ENCODE data around the gene SLC13A1.
"Not testable (repeated sequence)": the region's sequence is repeated elsewhere in the genome, so short reads cannot be mapped to it uniquely, and the experiment has no call there.

Gene SLC13A1

GRCh38 chr7:123125231-123125630, 74.5 kb downstream of the SLC13A1 start:
- DNase-seq (ENCODE audit: low spot score): no peak

- DNase-seq (ENCODE audit: low spot score): no peak
These were observed 76.9 kb downstream of the SLC13A1 start for GRCh38 chr7:123122916-123123315.

- no peak for DNase-seq (ENCODE audit: low spot score)
These were observed 79.5 kb downstream of the SLC13A1 start for GRCh38 chr7:123120286-123120685.

GRCh38 chr7:123115331-123115730, 84.4 kb downstream of the SLC13A1 start:
- DNase-seq (ENCODE audit: low spot score): no peak

GRCh38 chr7:123114288-123114687, 85.5 kb downstream of the SLC13A1 start:
- no peak for DNase-seq (ENCODE audit: low spot score)

GRCh38 chr7:123112833-123113232, 86.9 kb downstream of the SLC13A1 start:
- no peak for DNase-seq (ENCODE audit: low spot score)

GRCh38 chr7:123099712-123100111, 100.1 kb downstream of the SLC13A1 start:
- no peak for DNase-seq (ENCODE audit: low spot score)

GRCh38 chr7:123096976-123097375, 102.8 kb downstream of the SLC13A1 start:
- DNase-seq (ENCODE audit: low spot score): no peak

- no peak for DNase-seq (ENCODE audit: low spot score)
These were observed 103.3 kb downstream of the SLC13A1 start for GRCh38 chr7:123096434-123096833.

- no peak for DNase-seq (ENCODE audit: low spot score)
These were observed 109.3 kb downstream of the SLC13A1 start for GRCh38 chr7:123090456-123090855.

- not testable (repeated sequence) for DNase-seq (ENCODE audit: low spot score)
These were observed 112.9 kb downstream of the SLC13A1 start for GRCh38 chr7:123086910-123087309.

GRCh38 chr7:123084861-123085260, 114.9 kb downstream of the SLC13A1 start:
- not testable (repeated sequence) for DNase-seq (ENCODE audit: low spot score)

- DNase-seq (ENCODE audit: low spot score): no peak
These were observed 120.7 kb downstream of the SLC13A1 start for GRCh38 chr7:123079021-123079420.

GRCh38 chr7:123075838-123076467, 123.8 kb downstream of the SLC13A1 start:
- no peak for DNase-seq (ENCODE audit: low spot score)

GRCh38 chr7:123070702-123071286, 129.0 kb downstream of the SLC13A1 start:
- no peak for DNase-seq (ENCODE audit: low spot score)

GRCh38 chr7:123067814-123068213, 132.0 kb downstream of the SLC13A1 start:
- no peak for DNase-seq (ENCODE audit: low spot score)
